ENCODE results near the gene CYP4F22.
"Not testable (repeated sequence)": the region's sequence is repeated elsewhere in the genome, so short reads cannot be mapped to it uniquely, and the experiment has no call there.

CYP4F22 gene

GRCh38 chr19:15508035-15508710 lies at the start of gene CYP4F22:
Gene CYP4F22 (plus strand): TSS chr19:15508525. CDS start chr19:15525337, 16,812 bp downstream.
- no peak for DNase-seq

- no peak for DNase-seq
Measured at GRCh38 chr19:15461694-15462093, 46.6 kb upstream of the CYP4F22 start.

- DNase-seq, result peak; percentile 24
Measured at GRCh38 chr19:15463861-15464371, 44.4 kb upstream of the CYP4F22 start.

DNA sequence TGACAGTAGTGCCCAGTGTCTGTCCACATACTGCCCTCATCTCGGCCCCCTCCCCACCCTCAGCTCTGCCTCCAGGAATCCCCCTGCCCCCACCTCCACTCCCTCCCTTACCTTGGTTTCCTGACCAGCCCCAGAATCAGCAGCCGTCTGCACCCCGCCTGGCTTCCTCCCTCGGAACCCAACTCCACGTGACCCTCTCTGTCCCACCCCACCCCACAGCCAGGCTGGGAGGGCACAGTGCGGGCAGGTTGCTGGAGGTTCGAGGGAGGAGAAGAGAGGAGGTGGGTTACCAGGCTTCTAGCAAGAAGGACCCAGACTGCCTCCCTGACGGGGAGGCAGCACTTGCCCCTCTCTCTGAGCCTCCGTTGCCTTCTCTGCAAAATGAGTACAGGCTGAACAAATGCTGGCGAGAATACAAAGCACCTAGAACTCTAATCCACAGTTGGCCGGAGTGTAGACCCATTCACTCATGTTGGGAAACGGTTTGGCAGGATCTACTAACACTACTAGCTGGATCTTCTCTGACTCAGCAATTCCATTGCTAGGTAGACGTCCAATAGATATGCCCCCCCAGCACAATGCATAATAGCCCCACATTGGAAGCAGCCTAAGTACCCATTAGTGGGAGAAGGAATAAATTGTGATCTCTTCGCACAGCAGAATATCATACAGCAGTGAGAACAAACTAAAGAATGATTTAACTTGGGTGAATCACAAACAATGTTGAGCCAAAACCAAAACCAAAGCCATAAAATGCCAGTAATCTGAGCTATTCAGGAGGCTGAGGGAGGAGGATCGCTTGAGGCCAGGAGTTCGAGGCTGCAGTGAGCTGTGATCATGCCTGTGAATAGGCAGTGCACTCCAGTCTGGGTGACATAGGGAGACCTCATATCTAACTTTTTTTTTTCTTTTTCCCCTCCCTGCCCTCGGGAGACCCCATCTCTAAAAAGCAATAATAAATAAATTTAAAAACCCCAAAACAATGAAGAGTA lies 43.6 kb upstream of the CYP4F22 start, which contains the start of gene RASAL3:
Gene RASAL3 (minus strand): TSS at position 151 of the 992 bp plus-strand sequence. CDS start 186 bp downstream, outside the sequence.
- DNase-seq, result no peak

- DNase-seq, result peak; percentile 47
Measured at GRCh38 chr19:15466851-15467733, 41.2 kb upstream of the CYP4F22 start.

DNA sequence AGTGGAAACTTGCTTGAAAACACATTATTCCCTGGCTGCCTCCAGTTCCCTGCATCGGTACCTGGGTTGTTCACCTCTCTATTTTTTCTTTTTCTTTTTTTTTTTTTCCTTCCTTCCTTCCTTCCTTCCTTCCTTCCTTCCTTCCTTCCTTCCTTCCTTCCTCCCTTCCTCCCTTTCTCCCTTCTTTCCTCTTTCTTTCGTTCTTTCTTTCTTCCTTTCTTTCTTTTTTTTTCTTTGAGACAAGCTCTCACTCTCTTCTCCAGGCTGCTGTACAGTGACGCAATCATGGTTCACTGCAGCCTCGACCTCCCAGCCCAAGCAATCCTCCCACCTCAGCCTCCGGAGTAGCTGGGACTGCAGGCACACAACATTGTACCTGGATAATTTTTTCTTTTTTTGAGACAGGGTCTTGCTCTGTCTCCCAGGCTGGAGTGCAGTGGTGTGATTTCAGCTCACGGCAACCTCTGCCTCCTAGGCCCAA lies 40.6 kb upstream of the CYP4F22 start:
- DNase-seq, result no peak

- DNase-seq, result no peak
Measured at GRCh38 chr19:15468675-15469512, 39.4 kb upstream of the CYP4F22 start.

DNA sequence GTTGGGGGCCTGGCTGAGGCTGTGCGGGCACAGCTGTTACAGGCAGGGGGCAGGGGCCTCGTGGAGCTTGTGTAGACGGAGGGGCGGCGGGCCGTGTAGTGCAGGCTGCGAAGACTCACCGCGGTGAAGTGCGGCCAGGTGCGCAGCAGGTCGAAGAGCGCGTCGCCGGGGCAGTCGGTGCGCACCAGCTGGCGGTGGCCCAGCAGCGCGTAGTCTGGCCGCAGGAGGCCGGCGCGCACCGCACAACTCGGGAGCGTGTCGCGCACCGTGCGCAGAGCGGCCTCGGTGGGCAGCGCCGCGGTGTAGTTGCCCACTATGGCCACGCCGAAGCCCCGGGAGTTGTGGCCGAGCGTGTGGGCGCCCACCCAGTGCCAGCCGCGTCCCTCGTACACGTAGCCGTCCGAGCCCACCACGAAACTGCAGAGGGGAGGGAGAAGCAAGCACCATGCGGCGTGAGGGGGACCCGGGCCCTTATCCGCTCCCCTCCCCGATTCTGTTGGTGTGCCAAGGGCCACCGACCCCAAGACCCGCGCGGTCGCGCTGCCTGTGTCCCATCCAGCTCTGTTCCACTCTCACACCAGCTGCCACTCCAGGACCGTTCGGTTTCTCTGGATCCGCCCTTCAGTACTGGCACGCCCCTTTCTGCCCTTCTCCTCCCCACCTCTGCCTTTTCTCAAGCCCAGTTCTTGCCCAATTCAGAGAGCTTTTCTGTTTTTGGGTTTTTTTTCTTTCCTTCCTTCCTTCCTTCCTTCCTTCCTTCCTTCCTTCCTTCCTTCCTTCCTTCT lies 38.6 kb upstream of the CYP4F22 start:
- peak; percentile 55 for DNase-seq

DNA sequence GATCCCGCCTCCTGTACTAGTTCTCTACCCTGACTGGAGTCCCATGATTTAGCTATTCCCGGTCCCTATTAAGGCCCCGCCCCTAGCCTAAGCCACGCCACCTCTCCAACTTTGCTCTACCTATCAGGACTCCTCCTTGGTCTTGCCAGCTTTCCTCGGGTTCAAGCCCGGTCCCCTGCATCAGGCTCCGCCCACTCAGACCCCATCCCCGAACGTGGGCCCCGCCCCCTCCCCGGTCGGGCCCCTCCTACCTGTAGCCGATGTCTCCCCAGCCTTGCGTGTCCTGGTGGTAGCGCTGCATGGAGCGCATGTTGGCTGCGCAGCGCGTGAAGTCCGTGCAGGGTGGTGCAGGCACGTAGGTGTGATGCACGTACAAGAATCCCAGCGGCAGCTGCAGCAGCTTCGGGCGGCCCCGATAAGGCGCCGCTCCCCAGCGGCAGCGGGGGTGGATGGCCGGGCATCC lies 36.7 kb upstream of the CYP4F22 start:
- DNase-seq, result no peak

GRCh38 chr19:15473821-15474220 lies 34.5 kb upstream of the CYP4F22 start:
- not testable (repeated sequence) for DNase-seq

DNA sequence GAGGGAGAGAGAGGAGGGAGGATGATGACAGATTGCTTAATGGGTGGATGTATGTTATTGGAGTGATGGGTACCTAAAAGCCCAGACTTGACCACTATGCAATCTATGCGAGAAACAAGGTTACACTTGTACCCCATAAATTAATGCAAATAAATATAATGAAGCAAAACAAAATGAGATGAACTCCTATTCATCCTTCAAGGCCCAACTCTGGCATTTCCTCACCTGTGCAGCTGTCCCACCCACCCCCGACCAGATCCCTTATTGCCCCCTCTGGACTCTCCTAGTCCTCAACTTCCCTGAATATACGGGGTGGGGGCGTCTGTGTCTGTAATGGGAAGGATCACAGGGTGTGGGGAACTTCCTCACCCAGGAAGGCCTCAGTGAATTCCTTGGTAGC lies 33.2 kb upstream of the CYP4F22 start:
- DNase-seq, result no peak

DNA sequence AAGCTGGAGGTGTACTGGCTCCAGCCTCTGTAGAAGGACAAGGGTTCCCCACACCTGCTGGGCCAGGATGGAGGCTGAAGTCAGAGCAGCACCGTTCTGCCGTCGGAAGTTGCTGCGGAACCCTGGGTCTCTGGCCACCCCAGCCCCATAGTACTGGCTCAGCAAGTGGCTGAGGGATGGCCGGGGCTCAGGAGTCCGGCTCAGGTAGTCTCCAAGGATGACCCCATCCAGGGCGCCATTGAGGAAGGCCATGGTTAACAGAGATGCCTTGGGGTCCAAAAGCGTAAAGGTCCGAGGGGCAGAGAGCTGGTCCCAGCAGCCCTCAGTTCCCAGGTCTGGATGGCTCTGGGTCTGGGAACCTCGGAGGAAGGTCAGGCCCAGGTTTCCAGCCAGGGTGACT lies 32.7 kb upstream of the CYP4F22 start:
- DNase-seq, result no peak

DNA sequence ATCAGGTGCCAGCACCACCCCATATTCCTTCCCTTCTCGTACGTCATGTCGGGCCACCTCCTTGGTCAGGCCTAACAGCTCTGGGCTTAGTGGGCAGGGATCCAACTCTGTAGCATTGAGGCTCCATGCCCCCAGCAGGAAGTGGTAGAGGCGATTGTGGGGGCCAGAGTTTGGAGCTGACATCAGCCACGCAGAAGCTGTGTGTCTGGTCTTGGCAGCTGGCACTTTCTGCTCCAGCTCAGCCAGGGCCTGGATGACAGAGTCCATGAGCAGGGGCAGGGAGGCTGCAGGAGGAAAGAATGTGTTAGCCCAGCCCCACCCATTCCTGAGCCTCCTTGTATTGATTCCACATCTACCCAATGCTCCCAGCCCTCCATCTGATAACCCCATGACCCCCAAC lies 32.0 kb upstream of the CYP4F22 start:
- DNase-seq, result no peak

DNA sequence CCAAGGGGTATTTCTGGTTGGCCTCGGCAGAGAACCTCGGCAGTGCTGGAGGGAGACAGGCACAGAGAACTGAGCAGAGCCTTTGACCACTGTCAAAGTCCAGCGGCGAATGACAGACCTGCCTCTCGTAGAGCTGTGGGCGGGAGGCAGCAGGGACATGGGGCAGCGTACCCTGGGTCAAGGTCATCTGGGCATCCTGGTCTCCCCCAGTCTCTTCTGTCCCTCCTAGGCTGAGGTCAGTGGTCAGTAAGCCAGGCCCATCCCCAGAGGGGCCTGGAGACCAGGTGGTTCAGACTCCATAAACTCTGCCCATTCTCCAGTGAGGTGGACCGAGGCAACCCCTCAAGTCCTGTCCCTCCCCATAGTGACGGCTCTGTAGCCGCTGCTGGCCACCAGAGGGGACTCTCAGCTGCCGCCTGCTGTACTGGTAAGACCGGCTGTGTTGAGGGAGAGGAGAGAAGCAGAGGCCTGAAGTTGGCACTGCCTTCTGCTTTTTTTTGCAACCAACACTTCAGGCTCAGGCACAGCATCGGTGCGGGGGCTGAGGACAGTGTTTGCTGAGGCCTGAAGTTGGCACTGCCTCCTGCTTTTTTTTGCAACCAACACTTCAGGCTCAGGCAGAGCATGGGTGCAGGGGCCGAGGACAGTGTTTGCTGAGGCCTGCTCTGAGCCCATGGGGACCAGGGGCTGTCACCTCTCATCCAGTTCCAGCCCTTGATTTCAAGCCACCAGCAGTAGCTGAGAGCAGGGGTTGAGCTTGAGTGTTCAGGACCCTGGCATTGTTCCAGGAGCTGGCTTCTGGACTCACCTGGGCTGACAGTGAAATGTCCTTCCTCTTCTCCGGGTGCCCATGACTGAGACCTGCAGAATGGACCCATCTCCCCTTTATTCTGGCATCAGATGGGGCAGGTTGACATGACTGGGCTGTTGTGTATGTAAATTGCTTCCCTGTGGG lies 28.7 kb upstream of the CYP4F22 start, which contains the start of gene PGLYRP2:
Gene PGLYRP2 (minus strand): TSS at position 111 of the 955 bp plus-strand sequence. CDS start 130 bp downstream, outside the sequence.
- peak; percentile 68 for DNase-seq

- DNase-seq, result not testable (repeated sequence)
Measured at GRCh38 chr19:15480996-15481395, 27.3 kb upstream of the CYP4F22 start.

DNA sequence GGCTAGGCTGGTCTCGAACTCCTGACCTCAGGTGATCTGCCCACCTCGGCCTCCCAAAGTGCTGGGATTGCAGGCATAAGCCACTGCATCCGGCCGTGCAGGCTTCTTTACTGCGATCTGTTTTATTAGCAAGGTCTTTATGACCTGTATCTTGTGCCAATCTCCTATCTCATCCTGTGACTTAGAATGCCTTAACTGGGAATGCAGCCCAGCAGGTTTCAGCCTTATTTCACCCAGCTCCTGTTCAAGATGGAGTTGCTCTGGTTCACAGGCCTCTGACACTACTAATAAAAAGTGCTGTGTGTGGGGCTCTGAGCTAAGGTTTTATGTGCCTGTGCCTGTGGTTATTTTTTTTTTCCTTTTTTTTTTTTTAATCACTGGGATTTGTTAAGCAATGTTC lies 22.6 kb upstream of the CYP4F22 start:
- DNase-seq, result not testable (repeated sequence)

- no peak for DNase-seq
Measured at GRCh38 chr19:15487038-15487437, 21.3 kb upstream of the CYP4F22 start.

DNA sequence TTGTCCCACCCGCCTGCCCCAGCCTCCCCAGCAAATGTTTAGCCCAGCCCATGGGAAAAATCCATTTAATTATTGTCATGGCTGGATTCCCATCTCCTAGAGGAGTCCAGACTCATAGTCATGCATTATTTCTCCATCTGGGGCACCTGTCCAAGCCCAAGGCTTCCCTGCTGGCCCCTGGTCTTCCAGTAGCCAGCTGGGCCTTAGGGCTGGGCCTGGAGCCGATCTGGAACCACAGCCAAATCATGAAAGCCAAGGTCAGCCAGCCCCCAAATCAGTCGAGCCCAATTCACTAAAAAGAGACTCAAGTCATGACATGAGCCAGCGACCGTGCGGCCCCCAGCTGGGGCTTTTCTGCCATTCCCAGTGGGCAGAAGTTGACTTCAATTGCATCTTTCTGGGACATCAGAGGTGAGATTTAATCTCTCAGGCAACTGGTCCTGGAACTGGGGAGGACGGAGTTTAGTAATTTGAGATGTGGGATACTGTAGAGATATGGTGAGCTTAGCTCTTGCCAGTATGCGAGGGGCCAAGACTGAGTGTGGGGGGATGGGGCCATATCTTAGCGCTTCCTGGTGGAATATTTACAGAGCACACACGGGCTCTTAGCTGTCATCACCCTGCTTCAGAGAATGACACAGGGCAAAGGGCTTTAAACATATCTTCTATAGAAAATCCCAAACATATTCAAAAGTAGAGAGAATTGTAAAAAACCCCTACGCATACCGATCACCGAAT lies 19.7 kb upstream of the CYP4F22 start:
- no peak for DNase-seq
